Dermis blood vessel endothelial cell (primary cell): ENCODE data around the gene TBC1D19. TPM values are rescaled to one million over a fixed set of nuclear protein-coding genes. Genes with fewer than 3 reads are reported as not detected.
"Not testable (repeated sequence)": the region's sequence is repeated elsewhere in the genome, so short reads cannot be mapped to it uniquely, and the experiment has no call there.

Source experiments
- DNase-seq: peaks from one replicate; pipeline ENCODE4 v3.0.0; 2010
- total RNA-seq: library from RNA; depleted of rRNA; stranded (reverse); fragments of >200 nt; gene quantifications from 2 replicates; pipeline ENCODE4 v1.2.3, GENCODE V29; 2014

Gene TBC1D19
- total RNA-seq, 1 donor from 2014 or later, result 16.7 TPM

DNA sequence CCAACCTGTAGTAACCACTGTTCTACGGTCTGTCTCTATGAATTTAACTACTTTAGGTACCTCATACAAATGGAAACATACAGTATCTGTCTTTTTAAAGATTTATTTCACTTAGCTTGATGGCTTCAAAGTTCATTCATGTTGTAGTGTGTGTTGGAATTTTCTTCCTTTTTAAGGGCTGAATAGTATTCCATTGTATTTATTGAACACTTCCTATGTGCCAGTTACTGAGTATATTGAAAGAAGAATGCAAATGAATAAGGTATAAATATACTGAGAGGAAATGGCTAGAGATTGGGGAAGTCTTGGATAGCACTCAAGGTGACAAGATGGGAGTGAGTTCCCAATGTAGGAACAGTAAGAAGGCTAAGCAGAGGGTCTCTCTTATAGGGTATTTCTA is 17.3 kb downstream of the TBC1D19 start:
- DNase-seq, result no peak

DNA sequence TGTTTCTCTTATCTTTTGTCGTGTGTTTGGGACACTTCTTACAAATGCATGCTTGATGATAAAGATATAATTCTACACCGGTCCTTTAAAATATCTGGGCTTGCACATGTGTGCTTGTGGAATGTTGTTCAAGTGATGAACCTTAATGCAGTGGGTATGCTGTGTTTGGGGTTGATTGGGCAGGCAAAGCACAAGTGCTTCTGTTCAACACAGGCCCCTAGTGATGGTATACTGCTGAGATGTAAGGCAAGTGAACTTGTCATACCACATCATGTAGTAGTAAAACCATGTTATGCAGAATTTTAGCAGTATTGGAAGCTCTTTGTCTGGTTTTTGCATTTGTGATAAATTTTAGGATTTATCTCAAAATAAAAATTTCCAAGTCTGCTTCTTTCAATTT is 23.9 kb downstream of the TBC1D19 start:
- no peak for DNase-seq

DNA sequence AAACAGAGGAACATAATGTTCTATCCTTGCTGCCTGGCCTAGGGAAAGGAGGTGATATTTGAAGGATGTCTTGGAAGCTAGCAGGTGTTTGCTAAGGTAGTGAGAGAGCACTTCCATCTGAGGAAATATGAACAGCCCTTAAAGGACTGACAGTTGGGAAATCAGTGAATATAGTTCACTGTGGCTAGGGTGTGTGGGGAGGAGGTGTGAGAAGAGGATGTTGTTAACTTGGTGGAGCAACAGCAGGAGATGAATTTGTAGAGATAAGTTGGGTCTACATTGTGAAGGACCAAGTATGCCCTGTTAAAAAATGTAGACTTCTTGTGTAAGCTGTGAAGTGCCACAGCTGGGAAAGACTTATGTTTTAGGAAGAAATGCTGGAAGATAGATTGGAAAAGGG is 25.5 kb downstream of the TBC1D19 start:
- no peak for DNase-seq

DNA sequence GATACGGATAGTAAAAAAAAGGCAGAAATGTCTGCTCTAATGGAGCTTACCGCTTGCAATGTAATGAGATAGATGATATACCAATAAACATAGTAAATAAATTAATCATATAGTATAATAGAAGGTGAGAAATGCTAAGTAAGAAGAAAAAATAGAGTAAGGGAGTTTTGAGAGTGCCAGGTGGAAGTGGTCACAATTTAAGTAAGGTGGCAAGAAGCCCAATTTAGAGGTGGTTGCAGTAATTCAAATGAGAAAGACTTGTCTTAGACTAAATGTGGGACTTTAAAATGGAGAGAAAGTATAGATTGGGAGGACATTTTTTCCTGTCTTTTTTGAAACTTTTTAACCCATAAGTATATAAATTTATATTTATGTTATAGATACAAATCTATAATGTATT is 26.0 kb downstream of the TBC1D19 start:
- DNase-seq, result no peak

DNA sequence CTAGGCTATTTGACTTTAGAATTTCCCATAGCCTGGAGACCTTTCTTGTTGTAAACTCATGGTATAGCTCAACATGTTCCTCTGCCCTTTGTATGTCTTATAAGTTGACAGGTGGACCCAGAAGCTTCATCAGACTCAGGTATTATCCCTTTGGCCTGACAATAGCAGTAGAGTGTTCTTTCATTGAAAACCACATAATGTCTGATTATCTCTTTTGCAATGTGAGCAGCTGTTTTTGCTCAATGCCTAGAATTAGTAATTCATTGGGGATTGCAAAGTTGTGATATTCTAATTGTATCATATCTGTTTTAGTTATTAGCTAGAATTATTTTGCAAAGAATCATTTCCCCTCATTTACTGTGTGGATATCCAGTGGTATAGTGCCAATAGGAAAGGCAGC is 27.5 kb downstream of the TBC1D19 start:
- DNase-seq, result no peak

DNA sequence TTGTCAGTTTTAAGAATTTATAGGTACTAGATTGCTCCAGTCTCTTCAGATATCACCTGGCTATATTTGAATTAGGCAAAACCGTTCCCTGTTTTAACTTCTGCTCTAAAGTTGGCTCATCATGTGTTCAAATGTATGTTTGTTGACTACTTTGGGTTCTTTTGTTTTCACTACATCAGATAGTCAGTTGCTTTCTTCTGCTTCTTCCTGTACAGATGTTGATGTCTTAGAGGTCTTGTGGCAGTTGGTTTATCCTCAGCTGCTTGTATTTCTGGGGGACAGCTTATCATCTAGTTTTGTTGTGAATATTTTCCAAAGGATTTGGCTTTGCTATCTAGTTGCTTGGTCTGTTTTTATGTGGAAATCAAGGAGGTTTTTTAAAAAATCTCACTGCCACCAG is 28.0 kb downstream of the TBC1D19 start:
- no peak for DNase-seq

DNA sequence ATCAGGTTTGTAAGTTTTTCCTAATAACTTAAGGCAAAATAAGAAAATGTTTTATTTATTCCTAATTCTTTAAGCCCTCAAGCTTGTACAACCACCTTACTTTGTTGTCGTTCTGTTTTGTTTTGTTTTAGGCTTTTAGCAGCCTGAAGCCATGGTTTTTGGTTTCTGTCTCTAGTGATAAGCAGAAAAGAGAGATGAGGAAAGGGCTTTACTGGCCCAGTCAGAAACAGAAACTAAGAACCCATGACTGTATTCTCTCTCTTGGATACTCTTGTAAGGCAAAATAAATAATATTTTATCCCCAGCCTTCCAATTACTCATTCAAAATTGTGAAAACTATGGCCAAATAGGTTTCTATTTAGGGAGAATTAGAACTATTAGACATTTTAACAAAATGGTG is 29.4 kb downstream of the TBC1D19 start:
- DNase-seq, result no peak

DNA sequence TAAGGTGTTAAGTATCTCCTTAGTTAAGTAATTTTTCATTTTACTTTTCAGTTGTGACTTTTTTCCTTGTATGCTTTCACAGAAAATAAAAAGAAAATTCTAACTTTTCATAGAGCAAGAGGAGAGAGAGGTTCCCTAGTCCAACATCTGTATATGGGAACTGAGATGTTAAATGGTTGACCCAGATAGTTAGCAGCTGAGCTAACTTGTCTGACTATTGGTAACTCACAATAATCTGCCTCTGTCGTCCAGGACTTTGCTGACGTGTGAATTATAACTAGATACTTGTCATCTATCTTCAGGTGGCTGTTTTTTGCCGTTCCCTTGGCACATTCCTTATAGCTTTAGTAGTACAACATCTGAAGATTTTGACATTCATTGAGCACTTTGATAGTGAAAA is 29.9 kb downstream of the TBC1D19 start:
- DNase-seq, result no peak

DNA sequence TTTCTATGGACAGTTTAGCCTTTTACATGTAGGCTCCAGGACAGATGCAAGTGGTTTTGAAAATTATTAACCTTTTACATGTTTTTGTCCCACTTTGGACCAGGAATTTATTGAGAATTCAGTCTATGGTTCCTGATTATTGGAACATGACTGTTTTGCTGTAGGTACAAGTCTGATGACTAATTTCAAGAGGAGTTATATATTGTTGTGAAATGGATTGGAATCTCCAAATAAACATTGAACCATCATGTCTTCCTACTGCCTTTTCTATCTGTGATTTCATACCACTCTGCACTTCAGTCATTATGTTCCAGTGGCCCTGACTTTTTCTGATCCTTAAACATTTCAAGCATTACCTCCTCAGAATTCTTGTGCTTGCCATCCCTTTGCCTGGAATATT is 35.9 kb downstream of the TBC1D19 start:
- DNase-seq, result no peak

DNA sequence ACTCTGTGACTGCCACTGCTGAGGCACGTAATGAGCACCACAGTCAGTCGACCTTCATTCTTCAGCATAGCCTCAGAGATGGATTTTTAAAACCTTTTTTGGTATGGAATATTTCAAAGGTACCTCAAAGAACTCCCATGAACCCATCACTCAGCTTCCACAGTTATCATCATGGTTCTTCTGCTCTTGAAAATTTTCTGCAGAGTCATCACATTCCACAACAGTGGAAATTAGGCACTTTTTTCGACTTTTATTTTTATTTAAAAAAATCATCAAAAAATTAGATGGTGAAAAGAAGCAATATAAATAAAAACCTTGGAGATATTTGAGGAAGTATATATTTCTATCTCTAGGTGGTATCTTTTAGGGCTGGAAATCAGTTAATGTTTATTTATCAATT is 37.5 kb downstream of the TBC1D19 start:
- no peak for DNase-seq

DNA sequence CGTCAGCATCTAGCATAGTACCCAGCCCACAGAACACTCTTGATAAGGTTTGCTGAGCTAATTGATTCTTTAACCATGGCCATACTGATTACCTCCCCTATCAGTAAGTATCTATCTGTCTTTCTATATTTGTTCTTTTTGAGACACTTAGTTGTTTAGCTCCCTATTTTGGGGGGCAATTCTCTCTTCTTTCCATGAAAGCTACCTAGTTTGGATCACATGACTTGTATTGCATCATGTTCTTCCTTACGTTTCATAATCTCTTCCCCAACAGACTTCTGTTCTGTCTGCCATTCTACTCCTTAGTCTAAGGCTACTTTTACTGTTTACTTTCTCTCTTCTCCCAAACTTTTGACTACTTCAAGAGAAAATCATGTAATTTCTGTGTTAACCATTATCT is 39.0 kb downstream of the TBC1D19 start:
- DNase-seq, result no peak

DNA sequence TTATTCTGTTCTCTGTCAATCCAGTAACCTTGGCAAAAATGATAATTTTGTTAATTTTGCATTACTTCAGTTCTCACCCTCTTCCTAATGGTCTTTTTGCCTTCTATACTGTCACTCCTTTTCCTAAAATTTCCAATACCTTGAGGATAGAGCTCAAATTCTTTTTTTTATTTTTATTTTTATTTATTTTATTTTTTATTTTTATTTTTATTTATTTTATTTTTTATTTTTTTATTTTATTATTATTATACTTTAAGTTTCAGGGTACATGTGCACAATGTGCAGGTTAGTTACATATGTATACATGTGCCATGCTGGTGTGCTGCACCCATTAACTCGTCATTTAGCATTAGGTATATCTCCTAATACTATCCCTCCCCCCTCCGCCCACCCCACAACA is 42.8 kb downstream of the TBC1D19 start:
- not testable (repeated sequence) for DNase-seq

DNA sequence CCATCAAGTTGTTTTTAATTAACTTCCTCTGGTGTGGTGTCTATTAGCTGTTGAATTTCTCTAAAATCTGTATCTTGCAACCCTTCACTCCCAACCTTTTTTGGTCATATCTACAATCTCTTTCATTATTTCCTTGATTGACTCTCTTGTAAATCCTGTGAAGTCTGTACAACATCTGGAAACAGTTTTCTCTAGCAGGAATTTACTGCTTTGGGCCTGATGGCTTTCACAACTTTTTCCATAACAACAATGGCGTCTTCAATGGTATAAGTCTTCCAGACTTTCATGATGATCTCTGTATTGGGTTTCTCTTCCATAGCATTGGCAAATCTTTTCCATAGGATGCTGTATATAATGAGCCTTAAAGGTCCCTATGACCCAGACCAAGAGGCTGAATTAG is 49.0 kb downstream of the TBC1D19 start:
- DNase-seq, result no peak

DNA sequence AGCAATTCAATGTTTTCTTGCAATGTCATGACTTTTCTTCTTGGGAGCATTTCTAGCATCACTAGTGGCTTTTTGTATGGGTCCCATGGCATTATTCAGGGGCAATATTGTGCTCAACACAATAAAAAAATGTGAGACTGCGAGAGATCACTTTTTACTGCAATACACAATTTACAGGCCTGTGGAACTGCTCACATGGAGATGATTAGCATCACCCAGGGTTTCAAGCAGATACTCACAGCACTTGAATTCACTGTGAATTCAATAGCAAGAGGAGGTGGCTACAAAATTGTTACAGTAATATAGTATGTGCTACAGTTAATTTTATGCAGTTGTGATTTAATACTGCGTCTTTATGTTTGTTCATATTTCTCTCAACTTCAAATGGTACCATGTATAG is 50.4 kb downstream of the TBC1D19 start:
- DNase-seq, result no peak

DNA sequence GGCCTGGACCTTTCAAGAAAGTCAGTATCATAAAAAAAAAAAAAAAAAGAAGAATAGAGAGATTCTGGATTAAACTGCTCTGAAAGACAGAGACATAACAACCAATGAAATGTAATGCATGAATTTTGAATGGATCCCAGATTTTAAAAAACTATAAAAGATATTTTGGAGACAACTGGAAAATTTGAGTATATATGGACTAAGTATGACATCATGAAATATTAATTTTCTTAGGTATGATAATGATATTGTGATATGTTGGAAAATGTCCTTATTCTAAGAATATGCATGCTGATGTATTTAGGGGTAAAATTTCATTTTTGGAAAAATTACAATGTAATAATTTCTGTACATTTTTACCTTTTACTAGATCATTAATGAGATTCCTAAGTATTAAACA is 52.6 kb downstream of the TBC1D19 start:
- DNase-seq, result no peak

DNA sequence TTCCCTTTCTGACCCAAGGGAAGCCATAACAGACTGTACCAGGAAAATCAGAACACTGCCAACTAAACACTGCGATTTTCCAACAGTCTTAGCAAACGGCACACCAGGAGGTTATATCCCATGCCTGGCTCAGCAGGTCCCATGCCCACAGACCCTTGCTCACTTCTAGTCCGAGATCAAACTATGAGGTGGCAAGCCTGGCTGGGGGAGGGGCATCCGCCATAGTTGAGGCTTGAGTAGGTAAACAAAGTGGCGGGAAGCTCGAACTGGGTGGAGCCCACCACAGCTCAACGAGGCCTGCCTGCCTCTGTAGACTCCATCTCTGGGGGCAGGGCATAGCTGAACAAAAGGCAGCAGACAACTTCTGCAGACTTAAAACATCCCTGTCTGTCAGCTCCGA is 56.8 kb downstream of the TBC1D19 start:
- not testable (repeated sequence) for DNase-seq

DNA sequence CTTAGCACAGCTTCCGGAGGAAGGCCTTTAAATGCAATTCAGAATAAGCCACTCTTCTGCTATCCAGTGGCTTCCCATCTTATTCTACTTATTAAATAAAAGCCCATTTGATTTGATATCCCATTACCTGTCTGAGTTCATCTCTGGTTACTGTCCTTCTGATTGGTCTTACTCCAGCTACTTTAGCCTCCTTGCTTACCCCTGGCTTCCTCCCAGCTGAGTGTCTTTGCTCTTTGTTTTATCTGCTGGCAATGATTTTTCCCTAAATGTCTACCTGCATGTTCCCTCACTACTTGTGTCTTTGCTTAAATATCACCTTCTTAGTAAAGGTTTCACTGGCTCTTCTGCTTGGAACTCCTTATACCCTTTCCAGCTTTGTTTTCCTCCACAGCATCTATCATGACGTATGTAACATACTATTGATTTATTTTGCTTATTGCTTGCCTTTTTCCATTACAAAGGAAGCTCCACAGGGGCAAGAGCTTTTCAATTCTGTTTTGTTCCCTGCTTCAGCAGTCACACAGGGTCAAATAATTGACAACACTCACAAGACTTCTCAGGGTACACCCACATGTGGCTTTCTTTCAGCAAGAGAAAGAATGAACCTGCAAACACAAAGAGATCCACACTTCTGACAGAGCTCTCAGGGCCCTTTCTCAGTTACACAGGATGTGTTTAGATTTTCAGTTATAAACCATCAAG is 63.8 kb downstream of the TBC1D19 start:
- DNase-seq, result no peak

DNA sequence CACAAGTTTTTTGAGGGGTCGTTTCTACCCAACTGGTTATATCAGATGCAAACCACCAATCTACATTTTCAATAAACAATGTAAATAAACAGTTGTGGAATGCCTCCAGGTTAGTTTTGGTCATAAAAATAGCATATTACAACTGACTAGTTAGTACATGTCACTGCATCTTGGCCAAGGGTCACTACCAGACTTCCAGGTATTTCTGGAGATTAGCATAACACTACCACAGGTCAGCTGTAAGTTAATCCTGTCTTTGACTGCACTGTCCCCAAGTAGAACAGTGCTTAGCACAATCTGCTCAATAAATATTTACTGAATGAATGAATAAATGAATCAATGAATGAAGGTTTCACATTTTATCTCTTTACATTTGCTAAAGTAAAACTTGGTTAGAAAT is 64.4 kb downstream of the TBC1D19 start:
- no peak for DNase-seq

DNA sequence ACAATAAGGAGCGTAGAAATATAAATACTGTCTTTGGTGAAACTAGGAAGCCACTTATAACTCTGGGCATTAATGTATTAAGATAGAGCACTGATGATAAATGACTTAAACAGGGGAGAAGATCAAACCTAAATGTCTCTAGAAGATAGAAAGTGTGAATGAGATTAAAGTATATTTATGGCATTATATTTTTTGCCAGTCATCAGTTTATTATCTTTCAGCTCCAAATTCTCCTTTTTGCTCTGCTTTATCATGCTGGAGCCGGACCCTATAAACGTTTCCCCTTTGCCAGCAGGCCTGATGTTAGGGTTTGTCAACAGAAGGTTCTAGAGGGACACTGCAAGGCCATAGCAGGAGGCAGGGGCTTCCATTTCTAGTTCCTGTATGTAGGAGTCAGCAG is 76.4 kb downstream of the TBC1D19 start:
- no peak for DNase-seq

DNA sequence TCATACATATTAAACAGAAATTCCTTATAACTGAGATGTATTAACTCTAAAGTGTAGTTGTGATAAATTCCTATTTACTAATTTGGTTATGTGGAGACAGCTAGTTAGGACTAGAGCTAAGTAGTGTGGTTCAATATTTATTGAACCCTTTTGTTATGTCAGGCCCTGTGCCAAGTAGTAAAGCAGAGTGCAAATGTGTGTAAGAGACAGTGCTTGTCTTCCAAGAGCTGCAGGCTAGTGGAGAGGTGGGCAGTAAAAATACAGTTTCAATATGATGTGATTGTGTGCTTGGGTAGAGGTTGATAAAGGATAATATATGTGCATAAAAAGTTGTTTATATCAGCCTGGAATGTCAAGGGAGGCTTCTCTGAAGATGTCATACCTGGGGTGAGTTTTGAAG is 80.0 kb downstream of the TBC1D19 start:
- no peak for DNase-seq

DNA sequence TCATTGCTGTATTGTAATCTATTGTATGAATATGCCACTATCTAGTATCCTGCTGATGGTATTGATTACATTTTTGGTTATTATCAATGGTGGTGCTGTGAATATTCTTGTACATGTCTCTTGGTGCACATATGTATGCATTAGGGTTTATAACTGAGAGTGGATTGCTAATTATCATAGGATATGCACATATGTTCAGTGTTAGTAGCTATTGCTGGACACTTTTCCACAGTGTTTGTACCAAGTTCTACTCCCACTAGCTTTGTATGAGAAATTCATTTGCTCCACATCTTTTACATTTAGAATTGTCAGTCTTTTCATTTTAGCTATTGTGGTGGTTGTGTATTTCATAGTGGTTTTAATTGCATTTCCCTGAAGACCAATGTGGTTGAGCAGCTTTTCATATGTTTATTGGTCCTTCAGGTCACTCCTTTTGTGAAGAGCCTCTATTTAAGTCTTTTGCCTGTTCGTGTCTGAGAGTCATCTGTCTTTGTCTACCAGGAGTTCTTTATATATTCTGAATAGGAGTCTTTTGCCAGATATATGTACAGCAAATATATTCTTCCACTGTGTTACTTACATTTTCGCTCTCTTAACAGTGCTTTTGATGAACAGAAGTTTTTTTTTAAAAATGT is 87.1 kb downstream of the TBC1D19 start:
- DNase-seq, result no peak

DNA sequence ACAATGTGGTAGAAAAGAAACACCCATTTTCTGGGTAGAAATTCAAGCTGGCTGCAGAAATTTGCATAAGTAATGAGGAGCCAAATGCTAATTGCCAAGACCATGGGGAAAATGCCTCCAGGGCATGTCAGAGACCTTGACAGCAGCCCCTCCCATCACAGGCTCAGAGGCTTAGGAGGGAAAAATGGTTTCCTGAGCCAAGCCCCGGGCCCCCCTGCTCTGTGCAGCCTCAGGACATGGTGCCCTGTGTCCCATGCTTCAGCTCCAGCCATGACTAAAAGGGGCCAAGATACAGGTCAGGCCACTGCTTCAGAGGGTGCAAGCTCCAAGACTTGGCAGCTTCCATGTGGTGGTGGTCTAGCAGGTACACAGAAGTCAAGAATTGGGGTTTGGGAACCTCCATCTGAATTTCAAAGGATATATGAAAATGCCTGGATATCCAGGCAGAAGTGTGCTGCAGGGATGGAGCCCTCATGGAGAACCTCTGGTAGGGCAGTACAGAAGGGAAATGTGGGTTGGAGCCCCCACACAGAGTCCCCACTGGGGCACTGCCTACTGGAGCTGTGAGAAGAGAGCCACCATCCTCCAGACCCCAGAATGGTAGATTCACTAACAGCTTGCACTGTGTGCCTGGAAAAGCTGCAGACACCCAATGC is 95.3 kb downstream of the TBC1D19 start:
- DNase-seq, result not testable (repeated sequence)

DNA sequence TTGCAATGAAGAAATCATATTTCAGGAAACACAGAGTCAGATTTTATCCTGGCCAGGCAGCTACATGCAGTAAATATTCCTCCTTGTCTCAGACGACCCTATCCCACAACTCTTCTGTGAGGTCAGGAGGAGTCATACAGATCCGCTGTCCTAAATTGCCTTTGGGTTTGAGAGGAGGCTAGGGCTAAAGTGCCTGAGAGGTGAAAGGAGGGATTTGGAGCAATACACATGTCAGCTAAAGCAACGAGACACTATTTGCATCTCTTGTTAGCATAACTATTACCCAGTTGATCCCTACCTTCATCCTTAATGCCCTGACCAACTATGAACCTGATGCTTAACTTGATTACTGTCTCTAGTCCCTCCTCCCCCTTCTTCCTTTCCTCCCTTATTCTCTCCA is 98.6 kb downstream of the TBC1D19 start:
- DNase-seq, result no peak

DNA sequence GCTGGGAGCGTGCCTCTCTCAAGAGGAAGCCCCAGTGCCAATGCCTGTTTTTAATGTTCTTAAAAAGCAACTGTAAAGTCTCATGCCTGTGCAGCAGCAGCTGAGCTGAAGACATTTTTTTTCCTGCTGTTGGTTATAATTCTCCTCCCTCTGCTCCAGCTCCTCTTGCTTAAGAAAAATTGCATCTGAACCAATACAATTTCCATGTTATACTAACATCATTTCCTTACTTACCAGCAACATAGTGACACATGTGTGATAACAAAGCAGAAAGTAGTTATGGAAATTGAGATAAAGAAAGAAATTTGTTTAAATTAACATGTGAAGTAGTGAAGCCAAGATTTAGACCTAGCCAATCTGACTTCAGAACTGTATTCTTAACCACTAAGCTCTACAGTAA is 101.4 kb downstream of the TBC1D19 start:
- no peak for DNase-seq
